Ovary (tissue), 9 donors: ENCODE data around the gene HSPA12A. TPM values are rescaled to one million over a fixed set of nuclear protein-coding genes. Genes with fewer than 3 reads are reported as not detected.

Experiments used
- DNase-seq, 5 donors: peaks; one replicate each; pipeline ENCODE4 v3.0.0-alpha.2; 2019 to 2020
- H3K27ac ChIP-seq, 2 donors: fragments of 200-600 bp; one replicate each; pipeline versions ENCODE4 v1.5.1 to v1.8.0; 2019 to 2022
- H3K27me3 ChIP-seq: fragments of 200-600 bp; one replicate; pipeline ENCODE4 v1.8.0; 2022
- H3K36me3 ChIP-seq: fragments of 200-600 bp; sonication (generic); one replicate; pipeline ENCODE4 v1.5.1; 2019
- H3K4me1 ChIP-seq: one replicate; pipeline ENCODE4 v1.8.1; 2013; ENCODE audit warnings: mild to moderate bottlenecking, moderate library complexity; ENCODE audit not compliant: insufficient read depth
- H3K4me3 ChIP-seq: fragments of 200-600 bp; sonication (generic); one replicate; pipeline ENCODE4 v1.5.1; 2017
- H3K9me3 ChIP-seq, 2 donors: fragments of 200-600 bp in 1 of 2; sonication (generic) in 1 of 2; one replicate each; pipeline versions ENCODE4 v1.5.1 to v1.8.1; 2013 to 2019; ENCODE audit warnings: mild to moderate bottlenecking in 1 of 2, moderate library complexity in 1 of 2
- CTCF ChIP-seq, 3 donors: fragments of 450-650 bp in 2 of 3; fragments of 200-600 bp in 1 of 3; IDR thresholded peaks; one replicate each; pipeline versions ENCODE4 v1.5.1 to v1.8.0; 2016 to 2022; ENCODE audit warnings: antibody characterized with exemption in 3 of 3, mild to moderate bottlenecking in 1 of 3
- EP300 ChIP-seq: sonication (generic); formaldehyde crosslinking; IDR thresholded peaks from one replicate; pipeline ENCODE4 v1.6.1; 2017; ENCODE audit warnings: antibody characterized with exemption
- POLR2A ChIP-seq: fragments of 450-650 bp; IDR thresholded peaks from one replicate; pipeline ENCODE4 v1.6.1; 2017; ENCODE audit warnings: antibody characterized with exemption, mild to moderate bottlenecking, moderate library complexity
- WGBS, 3 donors: extraction: QIAGEN DNeasy Blood & Tissue Kit in 1 of 3; methylation state at CpG; one replicate each; pipeline versions ENCODE4 v1.1.5 to v1.1.7; 2013 to 2017; 5-methylcytosine and 5-hydroxymethylcytosine counted together
- intact Hi-C, 4 donors: fragments of 100-400 bp; cut with DNase I; formaldehyde crosslinking; loops; one replicate each; pipeline versions ENCODE4 v1.11.0 to v1.15.1; 2022 to 2023
- polyA plus RNA-seq, 2 donors: library from polyadenylated mRNA; stranded (reverse); fragments of 200-250 nt in 1 of 2; fragments of 350-450 nt in 1 of 2; fragmentation: Illumina TruSeq in 1 of 2; extraction: RNeasy Lipid Tissue Mini Kit (QIAGEN cat#74804) in 1 of 2; gene quantifications; one replicate each; pipeline ENCODE4 v1.2.3, GENCODE V29; 2013 to 2014
- total RNA-seq, 7 donors: library from RNA; depleted of rRNA in 2 of 7; stranded (reverse); fragments of >200 nt in 2 of 7; fragmentation: NEBNext Ultra II Directional in 3 of 7; extraction: Animal tissue kit (Norgen Biotek cat#: 25700) in 3 of 7; gene quantifications; one replicate each; pipeline versions ENCODE4 v1.1.0 to v1.2.4, GENCODE V29; 2016 to 2023
- donor health status: DM: no; HTN: no; CAD: no; lungs with moderate emphysema.
- donor health status: DM: no; HTN: no; CAD: no.
- donor health status: Bipolar disorder and iron deficiency.
- donor health status: DM: yes; HTN: yes; CAD: no.
- donor health status: DM: no; HTN: no; CAD: no.
- donor health status: DM: yes; HTN: yes; CAD: no.

Gene HSPA12A
- total and polyA plus RNA-seq, 9 donors, result 16.0 to 47.5 (median 36.4) TPM

- Histone ChIP-seq H3K27ac (no peak overlapping the region), H3K9me3 (no peaks in the 10 kb centered on the region), H3K4me1 (no peaks in the 10 kb centered on the region), H3K27me3 (no peaks in the 10 kb centered on the region), H3K4me3 (no peak overlapping the region), H3K36me3 (no peaks in the 10 kb centered on the region)
- no peak for DNase-seq
- 8 to 20% (median 14%) methylated on average over 1 of the region's 1 CpG for WGBS, 3 donors
- intact Hi-C loops, result no loop called here
- TF ChIP-seq EP300, result no peak
- no peak for TF ChIP-seq POLR2A
- no peak for TF ChIP-seq CTCF (IDR thresholded peaks at IDR 0.05)
Measured at GRCh38 chr10:116637830-116638229, 104.5 kb downstream of the HSPA12A start.

- H3K4me3 ChIP-seq, result no peak overlapping the region
- no peak overlapping the region for H3K27ac ChIP-seq
- TF ChIP-seq CTCF (IDR thresholded peaks at IDR 0.05) (no peak), EP300 (no peak), POLR2A (no peak)
- intact Hi-C loops, result no loop called here
- H3K36me3 ChIP-seq, result no peaks in the 10 kb centered on the region
- DNase-seq, result no peak
- 23 to 32% (median 27%) methylated on average over 2 of the region's 2 CpGs for WGBS, 3 donors
- H3K27me3 ChIP-seq, result no peaks in the 10 kb centered on the region
- no peaks in the 10 kb centered on the region for H3K9me3 ChIP-seq
- peaks cover 6% of the 10 kb centered on the region for H3K4me1 ChIP-seq
Measured at GRCh38 chr10:116636976-116637375, 105.4 kb downstream of the HSPA12A start.

GRCh38 chr10:116636385-116636784 is 106.0 kb downstream of the HSPA12A start:
- Histone ChIP-seq H3K27me3 (no peaks in the 10 kb centered on the region), H3K4me3 (no peak overlapping the region), H3K27ac (no peak overlapping the region), H3K36me3 (no peaks in the 10 kb centered on the region), H3K4me1 (peaks cover 10% of the 10 kb centered on the region), H3K9me3 (no peaks in the 10 kb centered on the region)
- no peak for TF ChIP-seq POLR2A
- no peak for TF ChIP-seq EP300
- TF ChIP-seq CTCF (IDR thresholded peaks at IDR 0.05), result no peak
- no peak for DNase-seq
- intact Hi-C loops, result no loop called here

DNA sequence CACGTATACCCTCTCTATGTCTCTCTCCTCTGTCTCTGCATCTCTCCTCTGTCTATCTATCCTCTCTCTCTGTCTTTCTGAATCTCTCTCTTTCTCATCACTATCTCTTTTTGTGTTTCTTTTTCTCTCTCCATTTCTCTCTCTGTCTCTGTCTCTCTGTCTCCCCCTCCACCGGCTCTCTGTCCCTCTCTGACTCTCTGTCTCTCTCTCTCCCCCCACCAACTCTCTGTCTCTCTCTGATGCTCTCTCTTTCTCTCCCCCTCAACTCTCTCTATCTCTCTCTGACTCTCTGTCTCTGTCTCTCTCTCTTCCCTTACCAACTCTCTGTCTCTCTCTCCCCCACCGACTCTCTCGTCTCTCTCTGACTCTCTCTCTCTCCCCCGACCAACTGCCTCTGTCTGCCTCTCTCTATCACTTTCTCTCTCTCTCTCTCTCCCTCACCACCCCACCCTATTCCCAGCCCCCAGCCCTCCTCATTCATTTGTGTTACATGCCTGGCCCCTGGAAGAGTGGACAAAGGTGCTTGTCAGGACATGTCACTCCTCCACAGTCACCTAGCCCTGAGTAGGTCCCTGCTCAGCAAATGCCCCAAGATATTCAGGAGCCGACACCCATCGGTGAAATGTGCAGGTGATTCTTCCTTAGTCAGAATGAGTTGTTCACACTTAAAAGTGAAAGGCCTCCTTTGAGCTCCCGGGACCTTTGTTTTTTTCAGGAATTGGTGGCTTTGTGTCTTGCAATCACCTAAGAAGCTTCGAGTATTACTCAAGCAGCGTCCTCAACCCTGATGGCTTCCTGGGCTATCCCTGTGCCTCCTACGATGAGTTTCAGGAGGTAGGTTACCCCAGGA is 108.0 kb downstream of the HSPA12A start:
- Histone ChIP-seq H3K4me3 (no peak overlapping the region), H3K9me3 (no peaks in the 10 kb centered on the region), H3K4me1 (peaks cover 10% of the 10 kb centered on the region), H3K27ac (no peak overlapping the region), H3K36me3 (no peaks in the 10 kb centered on the region), H3K27me3 (no peaks in the 10 kb centered on the region)
- TF ChIP-seq CTCF (IDR thresholded peaks at IDR 0.05), result no peak
- TF ChIP-seq POLR2A, result no peak
- no peak for TF ChIP-seq EP300
- DNase-seq, result no peak
- intact Hi-C loops, result no loop called here
- 84 to 90% (median 86%) methylated on average over 11 of the region's 11 CpGs for WGBS, 3 donors
